Measurements from ENCODE around the gene CLASRP. TPM values are rescaled to one million over a fixed set of nuclear protein-coding genes. Genes with fewer than 3 reads are reported as not detected.

The CLASRP gene
- total RNA-seq, 3 donors from 2014 or later (not counting 1 experiment from before 2014, with no cell fraction given) = 142 to 160 (median 146) TPM

GRCh38 chr19:45069056-45069455 lies 30.2 kb downstream of the CLASRP start:
- H3K9me3 ChIP-seq (ENCODE audit: control insufficient read depth, insufficient read depth, low read length) = no peaks in the 10 kb centered on the region
- no peaks in the 10 kb centered on the region for H3K27me3 Mint-ChIP-seq (ENCODE audit: low read depth in 2 of 2)
- H3K27me3 ChIP-seq (ENCODE audit: control insufficient read depth, insufficient read depth, low read length) = no peaks in the 10 kb centered on the region
- TF ChIP-seq CTCF (IDR thresholded peaks at IDR 0.05) = no peak
- peak overlapping the region in 1 of 2 donors; percentile 81 for H3K27ac Mint-ChIP-seq
- H3K4me1 Mint-ChIP-seq = no peaks in the 10 kb centered on the region
- ATAC-seq (no peak), DNase-seq (no peak)
- no peak overlapping the region for H3K27ac ChIP-seq (ENCODE audit: low read length)
- H3K9me3 Mint-ChIP-seq = no peaks in the 10 kb centered on the region
- no peaks in the 10 kb centered on the region for H3K36me3 Mint-ChIP-seq
- H3K4me1 ChIP-seq (ENCODE audit: control insufficient read depth, insufficient read depth, low read length) = peaks cover 3% of the 10 kb centered on the region
- WGBS (ENCODE audit: insufficient coverage) = 92% methylated on average over 13 of the region's 13 CpGs
- intact Hi-C loops (cut with micrococcal nuclease) = no loop called here
- H3K4me3 ChIP-seq (ENCODE audit: low read length) = no peak overlapping the region
- peaks cover 52% of the 10 kb centered on the region for H3K36me3 ChIP-seq (ENCODE audit: control insufficient read depth, insufficient read depth, low read length)
- no peak overlapping the region for H3K4me3 Mint-ChIP-seq

GRCh38 chr19:45070214-45070613 lies 31.4 kb downstream of the CLASRP start:
- peaks cover 48% of the 10 kb centered on the region for H3K36me3 ChIP-seq (ENCODE audit: control insufficient read depth, insufficient read depth, low read length)
- TF ChIP-seq CTCF (IDR thresholded peaks at IDR 0.05) = no peak

GRCh38 chr19:45070861-45071544 lies 32.2 kb downstream of the CLASRP start:
- no peaks in the 10 kb centered on the region for H3K27me3 Mint-ChIP-seq (ENCODE audit: low read depth in 2 of 2)

More at GRCh38 chr19:45070214-45070613, 31.4 kb downstream of the CLASRP start:
- intact Hi-C loops (cut with micrococcal nuclease) = no loop called here
- Histone ChIP-seq H3K27me3 (ENCODE audit: control insufficient read depth, insufficient read depth, low read length) (no peaks in the 10 kb centered on the region), H3K27ac (ENCODE audit: low read length) (no peak overlapping the region), H3K9me3 (ENCODE audit: control insufficient read depth, insufficient read depth, low read length) (no peaks in the 10 kb centered on the region), H3K4me3 (ENCODE audit: low read length) (no peak overlapping the region), H3K4me1 (ENCODE audit: control insufficient read depth, insufficient read depth, low read length) (peaks cover 13% of the 10 kb centered on the region)
- no peaks in the 10 kb centered on the region for H3K36me3 Mint-ChIP-seq
- H3K4me3 Mint-ChIP-seq = no peak overlapping the region
- DNase-seq = no peak
- 88% methylated on average over 6 of the region's 6 CpGs for WGBS (ENCODE audit: insufficient coverage)
- no peaks in the 10 kb centered on the region for H3K9me3 Mint-ChIP-seq
- no peaks in the 10 kb centered on the region for H3K27me3 Mint-ChIP-seq (ENCODE audit: low read depth in 2 of 2)
- peak overlapping the region in 1 of 2 donors; percentile 81 for H3K27ac Mint-ChIP-seq
- H3K4me1 Mint-ChIP-seq = peaks cover 0 to 6% of the 10 kb centered on the region in 2 donors
- no peak for ATAC-seq

More at GRCh38 chr19:45070861-45071544, 32.2 kb downstream of the CLASRP start:
- no peak for TF ChIP-seq CTCF (IDR thresholded peaks at IDR 0.05)
- intact Hi-C loops (cut with micrococcal nuclease) = no loop called here
- H3K27ac Mint-ChIP-seq = peak overlapping the region in 1 of 2 donors; percentile 18
- no peak overlapping the region for H3K27ac ChIP-seq (ENCODE audit: low read length)
- H3K4me1 Mint-ChIP-seq = peaks cover 0 to 11% of the 10 kb centered on the region in 2 donors
- WGBS (ENCODE audit: insufficient coverage) = 94% methylated on average over 18 of the region's 19 CpGs
- H3K4me3 ChIP-seq (ENCODE audit: low read length) = no peak overlapping the region
- H3K36me3 Mint-ChIP-seq = no peaks in the 10 kb centered on the region
- no peak overlapping the region for H3K4me3 Mint-ChIP-seq
- H3K9me3 Mint-ChIP-seq = no peaks in the 10 kb centered on the region
- no peak for DNase-seq
- H3K4me1 ChIP-seq (ENCODE audit: control insufficient read depth, insufficient read depth, low read length) = peaks cover 13% of the 10 kb centered on the region
- H3K9me3 ChIP-seq (ENCODE audit: control insufficient read depth, insufficient read depth, low read length) = no peaks in the 10 kb centered on the region
- no peak for ATAC-seq
- H3K36me3 ChIP-seq (ENCODE audit: control insufficient read depth, insufficient read depth, low read length) = peaks cover 48% of the 10 kb centered on the region
- no peaks in the 10 kb centered on the region for H3K27me3 ChIP-seq (ENCODE audit: control insufficient read depth, insufficient read depth, low read length)
